C4-2B (cell line): ENCODE results near the gene MAK.

Experiments used
- H3K27ac ChIP-seq: fragments of 450-650 bp; 2 replicates; pipeline ENCODE4 v1.5.1; 2017
- CTCF ChIP-seq: fragments of 450-650 bp; conservative IDR thresholded peaks from 2 replicates; pipeline ENCODE4 v1.5.1; 2017; ENCODE audit warnings: mild to moderate bottlenecking
- ZFX ChIP-seq: fragments of 450-650 bp; IDR thresholded peaks from 2 replicates; pipeline ENCODE4 v1.6.1; 2017

MAK gene

DNA sequence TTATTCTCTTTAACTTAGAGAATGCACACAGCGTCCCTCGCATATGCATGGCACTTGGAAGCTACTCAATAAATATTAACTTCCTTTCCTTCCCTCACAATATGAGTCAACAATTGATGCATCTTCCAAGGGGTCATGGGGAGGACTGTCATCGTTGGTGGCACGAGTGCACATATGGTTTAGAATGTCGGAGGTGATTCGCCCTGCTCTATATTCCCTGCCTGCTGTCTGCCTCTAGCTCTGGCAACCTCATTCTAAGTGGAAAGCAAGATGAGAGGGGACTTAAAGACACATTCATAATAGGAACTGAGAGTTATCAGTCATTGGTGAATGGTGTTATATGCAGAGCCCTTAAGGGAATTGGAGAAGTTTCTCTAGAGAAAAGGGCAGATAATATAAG, 44.6 kb downstream of the MAK start:
- H3K27ac ChIP-seq: no peak overlapping the region
- no peak for TF ChIP-seq CTCF
- TF ChIP-seq ZFX: no peak

GRCh38 chr6:10793035-10793434, 45.3 kb downstream of the MAK start:
- TF ChIP-seq CTCF (no peak), ZFX (no peak)
- H3K27ac ChIP-seq: no peak overlapping the region

- TF ChIP-seq CTCF (no peak), ZFX (no peak)
- H3K27ac ChIP-seq: no peak overlapping the region
These were observed 46.2 kb downstream of the MAK start for GRCh38 chr6:10792101-10792500.

GRCh38 chr6:10791673-10792072, 46.7 kb downstream of the MAK start:
- H3K27ac ChIP-seq: no peak overlapping the region
- TF ChIP-seq CTCF (no peak), ZFX (no peak)

GRCh38 chr6:10779076-10779475, 59.3 kb downstream of the MAK start:
- no peak for TF ChIP-seq ZFX
- TF ChIP-seq CTCF: no peak
- no peak overlapping the region for H3K27ac ChIP-seq

GRCh38 chr6:10778230-10778629, 60.1 kb downstream of the MAK start:
- TF ChIP-seq CTCF (no peak), ZFX (no peak)
- H3K27ac ChIP-seq: peak overlapping the region; percentile 38

DNA sequence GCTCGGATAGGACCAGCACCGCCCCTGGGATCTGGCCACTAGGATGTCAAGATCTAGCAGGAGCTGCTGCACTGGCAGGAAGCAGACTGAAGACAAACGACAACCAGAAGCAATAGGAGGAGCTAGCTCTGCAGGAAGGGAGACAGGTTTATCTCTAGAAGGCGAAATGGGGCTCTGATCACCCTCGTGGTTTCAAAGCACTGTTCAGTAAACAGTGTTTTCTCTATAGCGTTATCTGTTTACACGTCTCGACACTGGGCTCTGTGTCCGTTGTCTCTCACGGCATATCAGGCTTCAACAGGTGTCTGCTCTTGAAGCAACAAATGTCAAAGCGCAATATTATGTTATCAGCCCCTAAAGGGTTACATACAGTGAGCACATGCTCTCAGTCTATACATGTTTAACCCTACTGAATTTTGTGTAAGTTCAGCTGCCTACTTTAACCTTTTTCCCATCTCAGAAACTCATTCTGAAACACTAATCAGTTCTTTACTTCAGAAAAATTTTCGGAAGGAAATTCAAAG, 66.9 kb downstream of the MAK start:
- no peak overlapping the region for H3K27ac ChIP-seq
- TF ChIP-seq CTCF (no peak), ZFX (no peak)
